Measurements from ENCODE around the gene INPP5K.

DNA sequence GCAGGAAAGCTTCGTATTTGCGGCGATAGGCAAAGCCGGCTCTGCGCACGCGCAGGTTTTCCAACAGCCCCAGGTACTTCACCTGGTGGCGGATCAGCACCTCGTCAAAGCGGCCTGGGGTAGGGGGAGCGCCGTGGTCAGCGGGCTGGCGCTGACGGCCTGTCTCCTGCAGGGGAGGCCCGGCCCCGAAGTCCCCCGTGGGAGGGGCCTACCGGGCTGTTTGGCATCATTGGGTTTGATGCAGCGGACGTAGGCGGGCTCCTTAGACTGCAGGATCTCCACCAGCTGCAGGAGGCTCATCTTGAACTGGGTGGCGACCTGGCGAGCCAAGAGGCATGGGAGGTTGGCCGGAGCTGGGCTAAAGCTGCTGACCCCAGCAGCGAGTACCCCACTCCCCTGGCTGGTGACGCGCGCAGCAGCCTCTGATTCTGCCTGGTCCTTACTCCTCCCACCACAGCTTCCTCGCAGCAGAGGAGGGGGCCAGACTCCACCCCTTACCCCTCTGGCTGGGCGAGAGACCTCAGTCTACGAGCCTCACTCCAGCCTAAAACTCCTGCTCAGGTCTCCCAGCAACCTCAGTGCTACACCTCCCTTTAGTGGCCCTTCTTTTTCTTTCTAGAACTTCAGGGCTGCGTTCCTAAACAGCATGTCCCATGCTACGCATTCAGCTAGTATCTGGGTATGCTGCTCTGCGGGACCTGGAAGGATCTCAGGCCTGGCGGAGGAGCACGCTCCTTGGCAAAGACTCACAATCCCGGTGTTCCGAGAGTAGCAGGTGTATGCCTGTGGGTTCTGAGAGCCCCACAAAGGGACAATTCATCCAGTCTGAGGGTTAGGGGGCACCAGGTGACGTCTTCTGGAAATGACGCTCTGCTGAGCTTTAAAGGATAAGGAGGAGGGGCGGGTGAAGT is 44.2 kb downstream of the INPP5K start:
- TF ChIP-seq, protein P1, sequence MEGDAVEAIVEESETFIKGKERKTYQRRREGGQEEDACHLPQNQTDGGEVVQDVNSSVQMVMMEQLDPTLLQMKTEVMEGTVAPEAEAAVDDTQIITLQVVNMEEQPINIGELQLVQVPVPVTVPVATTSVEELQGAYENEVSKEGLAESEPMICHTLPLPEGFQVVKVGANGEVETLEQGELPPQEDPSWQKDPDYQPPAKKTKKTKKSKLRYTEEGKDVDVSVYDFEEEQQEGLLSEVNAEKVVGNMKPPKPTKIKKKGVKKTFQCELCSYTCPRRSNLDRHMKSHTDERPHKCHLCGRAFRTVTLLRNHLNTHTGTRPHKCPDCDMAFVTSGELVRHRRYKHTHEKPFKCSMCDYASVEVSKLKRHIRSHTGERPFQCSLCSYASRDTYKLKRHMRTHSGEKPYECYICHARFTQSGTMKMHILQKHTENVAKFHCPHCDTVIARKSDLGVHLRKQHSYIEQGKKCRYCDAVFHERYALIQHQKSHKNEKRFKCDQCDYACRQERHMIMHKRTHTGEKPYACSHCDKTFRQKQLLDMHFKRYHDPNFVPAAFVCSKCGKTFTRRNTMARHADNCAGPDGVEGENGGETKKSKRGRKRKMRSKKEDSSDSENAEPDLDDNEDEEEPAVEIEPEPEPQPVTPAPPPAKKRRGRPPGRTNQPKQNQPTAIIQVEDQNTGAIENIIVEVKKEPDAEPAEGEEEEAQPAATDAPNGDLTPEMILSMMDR (conservative IDR thresholded peaks at IDR 0.05; ENCODE audit: low read depth, low read length): no peak
- TF ChIP-seq EZH2 (IDR thresholded peaks at IDR 0.05; ENCODE audit: borderline replicate concordance, low read depth, low read length, poor library complexity, severe bottlenecking): no peak

Data from A673 (cell line).